ENCODE results near the gene MRPL27.
"Not testable (repeated sequence)": the region's sequence is repeated elsewhere in the genome, so short reads cannot be mapped to it uniquely, and the experiment has no call there.

The MRPL27 gene

DNA sequence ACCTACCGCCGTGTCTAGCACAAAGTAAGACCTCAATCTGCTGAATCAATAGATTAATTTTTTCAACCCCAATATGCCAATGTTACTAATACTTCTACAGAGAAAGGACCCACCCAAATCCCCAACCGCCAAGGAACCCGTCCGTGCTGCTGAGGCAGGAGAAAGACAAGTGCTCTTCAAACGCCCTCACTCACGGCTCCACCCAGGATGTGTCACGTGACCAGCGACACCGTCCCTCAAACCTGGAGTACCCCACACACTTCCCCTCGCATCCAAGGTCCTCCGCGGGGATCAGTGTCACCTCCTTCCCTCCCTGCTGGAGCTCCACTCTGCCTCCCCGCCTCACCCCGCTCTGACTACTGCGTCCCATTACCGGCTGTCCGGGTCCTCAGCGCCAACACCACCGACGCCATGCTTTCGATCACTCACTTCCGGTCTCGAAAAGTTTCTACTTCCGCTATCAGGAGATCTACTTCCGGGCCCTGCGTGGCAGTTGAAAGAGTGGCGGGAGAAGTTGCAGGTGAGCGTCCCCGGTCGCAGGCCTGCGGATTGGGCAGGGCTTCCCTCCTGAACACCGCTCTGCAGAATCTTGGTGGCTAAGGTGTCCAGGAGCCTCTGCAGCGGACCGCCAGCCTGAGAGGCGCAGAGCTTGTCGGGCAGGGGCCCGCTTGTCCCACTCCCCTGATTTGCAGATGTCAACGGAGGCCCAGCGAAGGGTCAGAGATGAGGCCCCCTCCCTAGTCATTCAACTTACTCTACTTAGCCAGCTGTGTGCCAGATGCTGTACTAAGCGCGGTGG is at the start of gene MRPL27, which contains the start of gene EME1:
MRPL27 (minus strand) TSS at position 427 of the 799 bp plus-strand sequence; CDS start at position 413, 14 bp downstream.
EME1 (plus strand) TSS at position 472 of the 799 bp plus-strand sequence. CDS start 1,980 bp downstream, outside the sequence.
- DNase-seq, result peak; percentile 81

DNA sequence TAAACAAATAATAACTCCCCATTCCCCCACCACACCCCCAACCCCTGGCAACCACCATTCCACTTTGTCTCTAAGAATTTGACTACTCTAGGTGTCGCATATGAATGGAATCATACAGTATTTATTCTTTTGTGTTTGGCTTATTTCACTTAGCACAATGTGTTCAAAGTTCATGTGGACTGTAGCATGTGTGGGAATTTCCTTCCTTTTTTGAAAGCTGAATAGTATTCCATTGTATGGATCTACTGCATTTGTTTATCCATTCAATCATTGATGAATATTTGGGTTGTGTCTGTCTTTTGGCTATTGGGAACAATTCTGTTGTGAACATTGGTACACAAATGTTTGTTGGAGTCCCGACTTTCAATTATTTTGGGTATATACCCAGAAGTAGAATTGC is 49.8 kb upstream of the MRPL27 start:
- no peak for DNase-seq

DNA sequence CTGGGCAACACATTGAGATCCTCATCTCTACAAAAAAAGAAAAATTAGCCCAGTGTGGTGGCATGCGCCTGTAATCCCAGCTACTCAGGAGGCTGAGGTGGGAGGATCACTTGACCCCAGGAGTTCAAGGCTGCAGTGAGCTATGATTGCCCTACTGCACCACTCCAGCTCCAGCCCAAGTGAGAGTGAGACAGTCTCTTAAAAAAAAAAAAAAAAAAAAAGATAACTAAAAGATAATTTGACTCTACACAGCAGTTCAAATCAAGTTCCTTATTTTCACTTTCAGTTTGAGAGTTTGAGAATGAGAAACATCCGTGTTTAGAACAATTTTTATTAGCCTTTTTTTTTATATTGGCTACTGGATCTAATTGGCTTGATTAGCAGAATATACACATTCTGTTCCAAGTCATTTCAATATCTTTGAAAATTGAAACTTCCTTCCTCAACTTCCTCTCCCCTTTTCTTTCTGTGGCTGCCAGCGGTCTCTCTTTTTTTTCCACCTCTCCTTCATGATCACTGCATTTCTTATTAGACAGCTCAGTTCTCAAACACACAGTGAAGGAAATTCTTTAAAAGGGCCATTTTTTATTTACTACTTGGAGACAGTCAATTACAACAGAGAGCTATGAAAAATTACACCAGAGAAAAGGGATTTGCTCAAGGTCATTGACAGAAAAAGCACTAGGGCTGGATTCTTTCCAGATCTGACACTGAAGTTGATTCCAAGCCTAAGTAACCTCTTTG is 48.5 kb upstream of the MRPL27 start:
- DNase-seq, result no peak

DNA sequence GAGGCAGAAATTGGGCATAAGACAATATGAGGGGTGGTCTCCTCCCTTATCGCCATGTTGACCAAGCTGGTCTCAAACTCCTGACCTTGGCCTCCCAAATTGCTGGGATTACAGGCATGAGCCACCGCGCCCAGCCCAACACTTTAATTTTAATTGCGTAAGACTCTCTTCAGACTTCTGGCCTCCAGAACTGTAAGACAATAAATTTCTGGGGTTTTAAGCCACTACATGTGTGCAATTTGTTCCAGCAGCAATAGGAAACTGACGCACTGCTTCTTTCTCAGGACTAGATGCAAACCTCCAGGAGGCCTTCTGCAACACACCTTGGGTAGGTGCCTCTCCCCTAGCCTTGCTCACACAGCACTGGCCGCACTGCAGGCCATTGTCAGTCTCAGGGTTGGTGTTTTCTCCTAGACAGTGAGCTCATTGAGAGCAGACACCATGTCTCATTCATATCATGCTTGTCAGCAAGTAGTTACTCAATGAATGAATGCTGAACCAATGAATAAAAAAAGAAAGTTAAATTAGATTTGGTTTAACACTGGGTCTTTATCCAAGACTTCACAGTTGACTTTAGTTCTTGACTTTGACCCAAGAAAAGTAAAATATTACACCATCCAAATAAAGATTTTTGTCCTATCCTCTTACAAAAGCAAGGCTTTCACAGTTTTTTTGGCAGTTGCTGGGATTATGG is 47.6 kb upstream of the MRPL27 start:
- no peak for DNase-seq

DNA sequence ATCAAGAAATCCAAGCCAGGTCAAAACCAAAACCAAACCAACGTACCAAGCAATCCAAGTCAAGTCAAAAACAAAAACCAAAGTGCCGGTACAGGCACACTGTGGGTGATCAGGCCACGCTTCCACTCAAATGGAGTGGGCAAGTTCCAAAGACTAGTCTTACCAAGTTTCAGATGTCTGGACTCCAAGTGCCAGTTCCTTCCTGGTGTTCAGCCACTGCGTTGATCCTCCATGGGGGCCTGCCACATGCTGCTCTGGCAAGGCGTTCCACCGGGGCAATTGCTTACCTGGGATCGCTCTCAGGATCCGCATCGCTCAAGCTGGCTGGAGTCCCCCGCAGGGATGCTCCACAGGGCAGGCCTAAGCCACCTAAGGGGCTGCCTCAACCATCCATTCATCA is 46.6 kb upstream of the MRPL27 start:
- DNase-seq, result not testable (repeated sequence)

DNA sequence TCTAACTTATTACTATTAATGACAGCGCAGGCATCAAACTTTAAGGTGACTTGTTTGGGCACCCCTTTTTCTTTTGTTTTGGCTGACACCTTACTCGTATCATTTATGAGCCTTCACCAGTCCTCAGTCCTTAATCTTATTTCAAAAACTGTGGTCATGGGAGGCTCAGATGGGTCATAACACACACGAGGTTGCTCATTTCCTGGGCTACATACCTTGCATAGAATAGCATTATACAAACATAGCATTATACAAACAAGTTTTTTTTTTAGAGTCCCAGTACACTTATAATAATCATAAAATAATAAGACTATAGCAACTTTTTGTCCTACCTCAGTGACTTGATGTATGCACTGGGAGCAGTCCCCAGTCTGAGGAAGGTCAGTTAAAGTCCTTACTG is 41.8 kb upstream of the MRPL27 start:
- no peak for DNase-seq

DNA sequence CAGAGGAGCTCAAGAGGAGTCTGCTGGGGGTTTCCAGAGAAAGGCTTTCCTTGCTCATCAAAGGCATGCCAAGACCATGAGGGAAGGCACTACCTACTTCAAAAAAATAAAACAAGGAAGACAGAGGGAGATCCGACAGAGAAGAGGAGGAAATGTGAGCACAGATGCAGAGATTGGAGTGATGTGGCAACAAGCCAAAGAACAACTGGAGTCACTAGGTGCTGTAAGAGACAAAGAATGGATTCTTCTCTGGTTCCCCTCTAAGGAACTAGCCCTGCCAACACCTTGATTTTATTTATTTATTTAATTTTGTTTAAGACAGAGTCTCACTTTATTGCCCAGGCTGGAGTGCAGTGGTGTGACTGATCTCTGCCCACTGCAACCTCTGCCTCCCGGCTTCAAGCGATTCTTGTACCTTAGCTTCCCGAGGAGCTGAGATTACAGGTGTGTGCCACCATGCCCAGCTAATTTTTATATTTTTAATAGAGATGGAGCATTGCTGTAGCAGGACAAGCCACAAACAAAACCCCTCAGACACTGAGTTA is 39.3 kb upstream of the MRPL27 start:
- DNase-seq, result no peak

DNA sequence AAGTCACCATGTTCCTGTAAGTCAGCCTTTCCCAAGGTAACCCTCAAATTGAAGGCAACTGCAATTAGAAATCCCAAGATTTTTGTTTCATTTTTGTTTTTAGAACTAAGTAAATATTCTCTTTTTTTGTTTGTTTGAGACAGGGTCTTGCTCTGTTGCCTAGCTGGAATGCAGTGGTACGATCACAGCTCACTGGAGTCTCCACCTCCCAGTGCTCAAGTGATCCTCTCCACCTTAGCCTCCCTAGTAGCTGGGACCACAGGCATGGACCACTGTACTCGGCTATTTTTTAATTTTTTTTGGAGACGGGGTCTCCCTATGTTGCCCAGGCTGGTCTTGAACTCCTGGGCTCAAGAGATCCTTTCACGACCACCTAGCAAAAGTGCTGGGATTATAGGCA is 34.9 kb upstream of the MRPL27 start:
- no peak for DNase-seq

DNA sequence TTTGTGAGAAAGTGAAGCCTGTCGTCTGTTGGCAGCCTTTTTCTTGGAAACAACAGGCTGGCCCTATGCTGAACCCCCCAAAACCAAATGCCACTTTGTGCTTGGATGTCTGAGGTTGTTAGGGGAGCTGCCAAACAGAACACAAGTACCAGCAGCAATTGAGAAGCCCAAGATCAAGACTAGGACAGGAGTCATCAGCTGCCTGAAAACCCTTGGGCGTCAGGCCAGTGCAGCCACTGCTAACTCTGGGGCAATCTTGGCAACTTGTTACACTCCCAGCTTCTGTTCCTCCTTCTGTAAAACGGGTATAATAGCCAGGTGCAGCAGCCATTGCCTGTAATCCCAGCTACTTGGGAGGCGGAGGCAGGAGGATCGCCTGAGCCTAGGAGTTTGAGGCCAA is 33.6 kb upstream of the MRPL27 start:
- DNase-seq, result no peak

DNA sequence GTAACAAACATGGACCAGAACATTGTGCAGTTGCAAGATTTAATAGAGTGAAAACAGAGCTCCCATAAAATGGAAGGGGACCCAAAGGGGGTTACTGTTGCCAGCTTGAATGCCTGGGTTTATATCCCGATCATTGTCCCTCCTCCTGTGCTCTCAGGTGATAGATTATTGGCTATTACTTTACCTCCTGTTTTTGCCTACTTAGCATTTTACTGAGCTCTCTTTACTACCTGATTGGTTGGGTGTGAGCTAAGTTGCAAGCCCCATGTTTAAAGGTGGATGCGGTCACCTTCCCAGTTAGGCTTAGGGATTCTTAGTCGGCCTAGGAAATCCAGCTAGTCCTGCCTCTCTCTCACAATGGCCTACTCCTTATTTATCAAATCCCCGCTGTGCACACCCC is 32.4 kb upstream of the MRPL27 start:
- DNase-seq, result not testable (repeated sequence)

DNA sequence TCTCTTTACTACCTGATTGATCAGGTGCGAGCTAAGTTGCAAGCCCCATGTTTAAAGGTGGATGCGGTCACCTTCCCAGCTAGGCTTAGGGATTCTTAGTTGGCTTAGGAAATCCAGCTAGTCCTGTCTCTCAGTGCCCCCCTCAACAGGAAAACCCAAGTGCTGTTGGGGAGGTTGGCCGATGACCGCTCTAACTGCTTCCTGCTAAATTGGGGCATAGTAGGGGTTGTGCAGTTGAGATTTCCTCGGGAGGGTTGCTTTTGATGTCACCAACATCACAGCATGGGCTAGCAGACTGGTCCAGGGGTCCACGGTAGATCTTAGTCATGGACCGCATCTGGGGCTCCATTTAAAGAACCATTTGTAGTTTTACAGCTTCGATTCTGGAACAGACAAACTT is 26.6 kb upstream of the MRPL27 start:
- not testable (repeated sequence) for DNase-seq

DNA sequence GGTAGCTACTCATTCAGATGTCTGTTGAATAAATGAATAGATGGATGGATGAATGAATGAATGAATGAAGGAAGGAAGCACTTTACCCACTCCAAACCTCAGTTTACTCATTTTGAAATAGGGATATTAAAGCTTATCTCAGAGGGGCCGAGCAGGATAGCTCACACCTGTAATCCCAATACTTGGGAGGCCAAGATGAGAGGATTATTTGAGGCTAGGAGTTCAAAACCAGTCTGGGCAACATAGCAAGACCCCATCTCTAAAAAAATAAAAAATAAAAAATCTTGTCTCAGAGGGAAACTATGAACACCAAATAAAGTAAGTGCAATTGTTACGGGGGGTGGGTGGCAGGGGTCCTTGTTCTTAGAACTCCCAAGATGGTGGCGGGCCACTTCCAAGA is 25.7 kb upstream of the MRPL27 start:
- DNase-seq, result not testable (repeated sequence)

DNA sequence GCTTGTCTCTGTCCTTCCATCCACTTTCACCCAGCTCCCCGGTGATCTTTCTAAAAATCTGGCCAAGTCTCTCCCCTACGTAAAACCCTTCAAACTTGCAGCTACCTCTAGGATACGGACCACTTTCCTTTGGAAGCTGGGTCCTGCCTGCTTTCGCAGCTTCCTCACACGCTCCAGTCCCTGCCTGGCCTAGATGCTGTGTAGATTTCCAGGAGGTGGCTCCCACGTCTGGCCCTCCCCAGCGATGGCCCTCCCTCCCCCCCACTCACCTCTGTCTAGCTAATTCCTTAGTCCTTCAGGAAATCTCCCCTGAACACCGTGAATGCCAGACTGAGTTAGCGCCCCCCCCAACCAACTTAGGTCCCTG is 24.9 kb upstream of the MRPL27 start:
- DNase-seq, result no peak

DNA sequence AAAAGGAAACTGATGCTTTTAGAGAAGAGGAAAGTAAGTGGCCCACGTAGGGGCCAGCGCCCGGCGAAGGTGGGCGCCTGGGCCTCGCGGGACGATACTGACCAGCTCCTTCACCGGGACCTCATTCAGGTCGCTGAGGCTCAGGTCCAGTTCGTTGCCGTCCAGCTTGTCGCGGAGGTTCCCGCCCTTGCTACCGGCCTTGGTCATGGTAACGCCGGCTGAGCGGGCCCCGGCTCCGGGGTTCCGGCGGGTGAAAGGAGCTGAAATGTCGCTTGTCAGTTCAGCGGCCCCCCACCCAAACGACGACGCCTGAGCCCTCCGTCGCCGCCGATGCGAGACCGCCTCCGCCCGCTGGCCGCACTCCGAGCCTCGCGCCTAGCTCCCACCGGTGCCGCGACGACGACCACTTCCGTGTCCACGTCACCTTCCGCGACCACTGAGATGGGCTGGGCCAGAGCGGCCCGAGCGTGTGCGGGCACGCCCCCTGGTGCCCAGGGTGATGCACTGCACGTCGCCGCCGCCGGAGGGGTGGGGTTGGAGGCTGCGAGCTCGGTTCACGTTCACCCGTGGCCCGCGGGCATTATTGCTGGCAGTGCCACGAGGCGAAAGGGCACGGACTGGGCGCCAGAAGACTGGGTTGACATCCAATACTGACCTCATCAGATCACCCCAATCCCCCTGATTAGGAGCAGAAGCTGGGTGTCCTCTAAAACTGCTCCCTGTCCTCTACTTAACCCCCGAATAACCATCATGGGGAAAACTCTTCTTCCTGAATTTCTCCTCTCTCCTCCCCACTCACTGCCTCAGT is 24.3 kb upstream of the MRPL27 start, which contains the start of gene LRRC59:
LRRC59 (minus strand) TSS at position 413 of the 808 bp plus-strand sequence; CDS start at position 207, 206 bp downstream.
- DNase-seq, result peak; percentile 62

DNA sequence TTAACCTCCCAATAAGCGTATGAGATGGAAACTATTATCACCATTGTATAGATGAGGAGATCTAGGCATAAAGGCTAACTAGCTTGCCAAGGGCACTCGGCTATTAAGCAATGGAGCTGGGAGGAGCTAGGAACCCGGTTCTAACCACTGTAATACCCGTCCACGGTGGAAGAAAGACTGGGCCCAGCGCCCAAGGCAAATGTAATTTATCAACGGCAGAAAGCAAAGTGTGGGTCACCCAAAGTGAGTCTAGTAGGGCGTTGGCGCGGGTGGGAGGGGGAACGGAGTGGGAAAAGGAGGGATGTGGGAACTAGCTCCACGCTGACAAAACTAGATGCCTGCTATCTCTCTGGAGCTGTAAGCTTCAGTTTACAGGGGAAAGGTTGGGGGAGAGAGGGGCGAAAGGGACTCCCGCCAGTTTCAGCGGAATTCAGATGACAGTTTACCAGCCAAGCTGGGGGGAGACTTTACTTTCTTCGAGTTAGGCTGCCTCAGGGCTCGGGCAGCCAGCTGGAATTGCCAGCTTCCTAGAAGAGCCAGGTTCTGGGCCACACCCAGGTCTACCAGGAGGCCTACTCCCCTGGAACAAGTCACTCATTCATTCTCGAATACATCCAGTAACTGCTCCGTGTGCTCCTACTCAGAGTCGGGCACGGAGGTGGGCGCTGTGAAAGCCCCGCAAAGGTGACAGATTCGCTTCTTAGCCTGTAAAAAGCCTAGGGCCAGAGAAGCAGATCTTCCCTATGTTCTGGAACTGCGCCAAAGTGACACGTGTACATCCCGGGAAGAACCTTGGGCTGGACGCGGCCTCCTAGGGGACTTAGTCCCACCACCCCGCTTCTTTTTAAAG is 23.5 kb upstream of the MRPL27 start:
- DNase-seq, result peak; percentile 37

DNA sequence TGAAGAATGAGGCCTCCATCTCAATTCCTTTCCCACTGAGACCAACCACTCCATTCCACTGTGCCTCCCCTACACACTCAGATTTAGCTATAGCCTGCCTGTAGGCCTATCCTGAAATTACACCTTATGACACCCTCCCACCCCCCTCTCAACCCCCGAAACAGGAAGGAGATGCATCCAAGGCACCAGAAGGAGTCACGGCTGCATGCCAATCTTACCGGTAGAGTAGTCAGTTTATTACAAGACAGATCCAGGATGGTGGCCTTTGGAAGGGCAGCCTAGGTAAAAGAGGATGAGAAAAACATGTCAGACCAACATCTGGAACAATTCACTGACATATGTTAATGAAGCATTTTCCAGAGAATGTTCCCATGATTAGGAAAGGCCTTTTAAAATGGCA is 21.7 kb upstream of the MRPL27 start:
- DNase-seq, result no peak

DNA sequence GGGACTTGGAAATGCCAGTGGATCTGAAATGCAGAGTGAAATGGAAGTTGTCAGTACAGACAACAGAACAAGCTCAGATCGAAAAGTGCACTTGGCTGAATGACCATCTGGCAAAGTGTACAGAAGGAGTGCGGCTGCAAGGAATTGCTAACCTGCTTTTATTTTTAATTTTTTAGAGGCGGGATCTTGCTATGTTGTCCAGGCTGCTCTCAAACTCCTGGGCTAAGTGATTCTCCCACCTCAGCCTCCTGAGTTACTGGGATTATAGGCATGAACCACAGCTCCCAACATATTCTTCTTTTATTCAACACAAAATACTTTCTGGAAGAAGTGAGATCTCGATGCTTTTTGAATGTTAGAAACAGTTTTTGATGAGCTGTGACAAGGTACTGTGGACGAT is 20.7 kb upstream of the MRPL27 start:
- DNase-seq, result no peak

DNA sequence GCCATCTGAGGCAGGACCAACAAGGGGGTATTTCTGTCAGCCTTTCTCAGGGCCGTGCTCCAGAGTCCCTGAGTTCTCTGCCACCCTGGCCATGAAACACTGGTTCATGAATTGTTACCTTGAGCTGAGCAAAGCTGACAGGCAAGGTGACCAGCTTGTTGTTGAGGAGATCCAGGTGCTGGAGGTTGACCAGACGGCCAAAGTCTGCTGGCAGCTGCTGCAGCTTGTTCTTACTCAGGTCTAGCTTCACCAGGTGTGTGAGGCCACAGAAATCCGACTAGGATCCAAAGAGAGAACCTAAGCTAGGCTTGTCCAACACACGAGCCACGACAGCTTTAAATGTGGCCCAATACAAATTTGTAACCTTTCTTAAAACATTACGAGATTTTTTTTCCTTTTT is 19.6 kb upstream of the MRPL27 start:
- DNase-seq, result no peak

DNA sequence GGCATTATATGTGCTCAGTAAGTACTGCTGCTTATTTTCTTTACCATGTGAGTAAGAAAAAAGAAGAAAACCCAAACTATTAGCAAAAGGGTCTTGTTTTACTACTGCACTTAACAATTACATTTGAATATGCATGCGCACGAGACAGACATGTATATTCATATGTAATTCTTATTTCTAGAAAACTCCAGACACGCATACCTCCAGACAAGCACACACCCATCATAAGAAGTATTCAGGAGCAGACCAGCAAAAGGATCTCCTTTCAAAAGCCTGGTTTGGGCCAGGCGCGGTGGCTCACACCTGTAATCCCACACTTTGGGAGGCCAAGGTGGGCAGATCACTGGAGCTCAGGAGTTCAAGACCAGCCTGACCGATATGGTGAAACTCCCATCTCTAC is 16.6 kb upstream of the MRPL27 start:
- DNase-seq, result no peak

DNA sequence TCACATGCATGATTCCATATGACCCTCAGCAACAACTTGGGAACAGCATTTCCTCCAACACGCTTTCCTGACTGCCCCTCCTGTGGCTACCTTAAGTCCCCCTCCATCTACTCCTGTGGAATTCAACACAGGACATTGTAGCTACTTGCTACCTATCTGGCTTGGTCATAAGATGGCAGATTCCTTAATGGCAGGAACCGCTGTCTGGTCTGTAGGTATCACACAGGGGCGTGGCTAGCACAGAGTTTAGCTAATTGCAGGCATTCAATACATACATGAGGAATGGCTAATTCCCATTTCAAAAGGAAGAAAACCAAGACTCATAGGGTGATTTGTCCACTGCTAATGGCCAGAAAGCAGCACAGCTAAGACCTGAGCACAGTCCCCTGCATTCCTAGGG is 15.7 kb upstream of the MRPL27 start:
- no peak for DNase-seq

DNA sequence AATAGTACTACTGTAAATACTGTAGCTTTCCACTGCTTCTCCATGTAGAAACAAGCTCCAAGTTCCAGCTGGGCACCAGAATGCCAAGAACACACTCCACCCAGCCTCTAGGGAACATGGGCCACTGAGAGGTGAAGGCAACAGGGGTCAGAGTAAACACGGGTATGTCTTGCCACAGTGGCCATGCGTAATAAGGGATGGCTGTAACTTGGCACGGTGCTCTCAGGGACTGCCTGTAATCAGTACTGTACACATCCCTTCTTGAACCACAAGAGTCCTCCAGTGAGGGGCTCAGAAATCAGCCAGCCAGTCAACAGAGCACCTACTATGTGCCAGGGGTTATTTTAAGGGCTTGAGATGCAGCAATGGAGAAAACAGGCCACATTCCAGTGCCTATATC is 13.5 kb upstream of the MRPL27 start:
- DNase-seq, result no peak

All from kidney glomerular epithelial cell (primary cell).